H1 (cell line): Measurements from ENCODE around the gene CFAP44. TPM values are rescaled to one million over a fixed set of nuclear protein-coding genes. Genes with fewer than 3 reads are reported as not detected.

ENCODE experiments used
- ASH2L ChIP-seq: fragments of 200-600, 300-600 bp; sonication (generic); IDR thresholded peaks from one replicate; pipeline ENCODE4 v1.7.1; 2017; ENCODE audit warnings: low read length
- CTCF ChIP-seq, 3 experiments: IDR thresholded peaks; 1 replicate in 2 of 3; 2 replicates in 1 of 3; pipeline versions ENCODE4 v1.5.1 to v1.6.1; 2011; ENCODE audit warnings: low read length in 3 of 3, mild to moderate bottlenecking in 3 of 3, inconsistent platforms in 2 of 3, low read depth in 1 of 3, moderate library complexity in 1 of 3; ENCODE audit not compliant: insufficient read depth in 1 of 3; ENCODE audit errors: control extremely low read depth in 1 of 3
- SP2 ChIP-seq: IDR thresholded peaks from 2 replicates; pipeline ENCODE4 v1.6.1; 2012; ENCODE audit warnings: mild to moderate bottlenecking, low read length, inconsistent platforms
- TAF7 ChIP-seq: optimal IDR thresholded peaks from 2 replicates; pipeline ENCODE3; 2011; ENCODE audit warnings: low read depth, mild to moderate bottlenecking, inconsistent platforms, low read length, moderate library complexity, borderline replicate concordance
- polyA plus RNA-seq, 7 experiments: library from polyadenylated mRNA; depleted of rRNA in 3 of 7; stranded (reverse) in 5 of 7; unstranded in 2 of 7; fragments of >200 nt in 5 of 7; fragments of 200-250 nt in 2 of 7; gene quantifications; 1 replicate in 5 of 7; 2 replicates in 1 of 7; 4 replicates in 1 of 7; pipeline versions ENCODE4 v1.2.1 to v1.2.3, GENCODE V29; 2011 to 2013; ENCODE audit warnings: missing spikeins in 2 of 7, mixed read lengths in 2 of 7
- total RNA-seq: library from RNA; stranded (reverse); fragmentation: NEBNext Ultra II Directional; extraction: Animal tissue kit (Norgen Biotek cat#: 25700); gene quantifications from 2 replicates; pipeline ENCODE4 v1.2.1, GENCODE V29; 2021
- TF ChIP-seq, protein P1 (sequence below): IDR thresholded peaks from 2 replicates; pipeline ENCODE4 v1.6.1; 2011; ENCODE audit warnings: low read depth, mild to moderate bottlenecking, low read length; ENCODE audit not compliant: insufficient read depth
- TF ChIP-seq, protein P2 (sequence below): fragments of 300-600 bp; sonication (generic); IDR thresholded peaks from 2 replicates; pipeline ENCODE4 v1.7.1; 2012; ENCODE audit warnings: low read length, moderate library complexity, mild to moderate bottlenecking, inconsistent platforms; ENCODE audit not compliant: insufficient replicate concordance

Gene CFAP44
- total and polyA plus RNA-seq, 2 of the 8 experiments (the other 6 are each of a cell fraction or from before 2014, with no cell fraction given): 0.45 to 0.60 TPM

DNA sequence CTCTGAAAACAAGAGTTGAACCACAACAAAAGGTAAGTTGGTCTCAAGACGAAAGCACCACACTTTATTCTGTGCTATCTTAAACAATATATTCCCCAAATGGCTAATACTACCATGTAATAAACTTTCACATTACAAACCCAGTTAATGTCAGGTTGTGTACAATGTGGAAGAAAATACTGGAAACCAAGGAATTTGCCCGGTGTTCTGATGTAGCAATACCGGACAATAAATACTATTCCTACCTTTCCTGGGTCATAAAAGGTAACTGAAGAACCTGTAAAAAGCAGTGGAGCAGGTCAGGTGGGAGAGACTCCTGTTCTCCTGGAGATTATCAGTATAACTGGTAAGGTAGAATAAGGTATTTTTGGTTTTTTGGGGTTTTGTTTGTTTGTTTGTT, 3.9 kb downstream of the CFAP44 start (continued):
- TF ChIP-seq, protein P1, sequence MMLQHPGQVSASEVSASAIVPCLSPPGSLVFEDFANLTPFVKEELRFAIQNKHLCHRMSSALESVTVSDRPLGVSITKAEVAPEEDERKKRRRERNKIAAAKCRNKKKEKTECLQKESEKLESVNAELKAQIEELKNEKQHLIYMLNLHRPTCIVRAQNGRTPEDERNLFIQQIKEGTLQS: no peak
- TF ChIP-seq TAF7 (no peak), CTCF (IDR thresholded peaks at IDR 0.05; ENCODE audit: control extremely low read depth in 1 of 3, insufficient read depth in 1 of 3, low read depth in 1 of 3, low read length in 3 of 3) (no peak), ASH2L (no peak), SP2 (no peak)
- TF ChIP-seq, protein P2, sequence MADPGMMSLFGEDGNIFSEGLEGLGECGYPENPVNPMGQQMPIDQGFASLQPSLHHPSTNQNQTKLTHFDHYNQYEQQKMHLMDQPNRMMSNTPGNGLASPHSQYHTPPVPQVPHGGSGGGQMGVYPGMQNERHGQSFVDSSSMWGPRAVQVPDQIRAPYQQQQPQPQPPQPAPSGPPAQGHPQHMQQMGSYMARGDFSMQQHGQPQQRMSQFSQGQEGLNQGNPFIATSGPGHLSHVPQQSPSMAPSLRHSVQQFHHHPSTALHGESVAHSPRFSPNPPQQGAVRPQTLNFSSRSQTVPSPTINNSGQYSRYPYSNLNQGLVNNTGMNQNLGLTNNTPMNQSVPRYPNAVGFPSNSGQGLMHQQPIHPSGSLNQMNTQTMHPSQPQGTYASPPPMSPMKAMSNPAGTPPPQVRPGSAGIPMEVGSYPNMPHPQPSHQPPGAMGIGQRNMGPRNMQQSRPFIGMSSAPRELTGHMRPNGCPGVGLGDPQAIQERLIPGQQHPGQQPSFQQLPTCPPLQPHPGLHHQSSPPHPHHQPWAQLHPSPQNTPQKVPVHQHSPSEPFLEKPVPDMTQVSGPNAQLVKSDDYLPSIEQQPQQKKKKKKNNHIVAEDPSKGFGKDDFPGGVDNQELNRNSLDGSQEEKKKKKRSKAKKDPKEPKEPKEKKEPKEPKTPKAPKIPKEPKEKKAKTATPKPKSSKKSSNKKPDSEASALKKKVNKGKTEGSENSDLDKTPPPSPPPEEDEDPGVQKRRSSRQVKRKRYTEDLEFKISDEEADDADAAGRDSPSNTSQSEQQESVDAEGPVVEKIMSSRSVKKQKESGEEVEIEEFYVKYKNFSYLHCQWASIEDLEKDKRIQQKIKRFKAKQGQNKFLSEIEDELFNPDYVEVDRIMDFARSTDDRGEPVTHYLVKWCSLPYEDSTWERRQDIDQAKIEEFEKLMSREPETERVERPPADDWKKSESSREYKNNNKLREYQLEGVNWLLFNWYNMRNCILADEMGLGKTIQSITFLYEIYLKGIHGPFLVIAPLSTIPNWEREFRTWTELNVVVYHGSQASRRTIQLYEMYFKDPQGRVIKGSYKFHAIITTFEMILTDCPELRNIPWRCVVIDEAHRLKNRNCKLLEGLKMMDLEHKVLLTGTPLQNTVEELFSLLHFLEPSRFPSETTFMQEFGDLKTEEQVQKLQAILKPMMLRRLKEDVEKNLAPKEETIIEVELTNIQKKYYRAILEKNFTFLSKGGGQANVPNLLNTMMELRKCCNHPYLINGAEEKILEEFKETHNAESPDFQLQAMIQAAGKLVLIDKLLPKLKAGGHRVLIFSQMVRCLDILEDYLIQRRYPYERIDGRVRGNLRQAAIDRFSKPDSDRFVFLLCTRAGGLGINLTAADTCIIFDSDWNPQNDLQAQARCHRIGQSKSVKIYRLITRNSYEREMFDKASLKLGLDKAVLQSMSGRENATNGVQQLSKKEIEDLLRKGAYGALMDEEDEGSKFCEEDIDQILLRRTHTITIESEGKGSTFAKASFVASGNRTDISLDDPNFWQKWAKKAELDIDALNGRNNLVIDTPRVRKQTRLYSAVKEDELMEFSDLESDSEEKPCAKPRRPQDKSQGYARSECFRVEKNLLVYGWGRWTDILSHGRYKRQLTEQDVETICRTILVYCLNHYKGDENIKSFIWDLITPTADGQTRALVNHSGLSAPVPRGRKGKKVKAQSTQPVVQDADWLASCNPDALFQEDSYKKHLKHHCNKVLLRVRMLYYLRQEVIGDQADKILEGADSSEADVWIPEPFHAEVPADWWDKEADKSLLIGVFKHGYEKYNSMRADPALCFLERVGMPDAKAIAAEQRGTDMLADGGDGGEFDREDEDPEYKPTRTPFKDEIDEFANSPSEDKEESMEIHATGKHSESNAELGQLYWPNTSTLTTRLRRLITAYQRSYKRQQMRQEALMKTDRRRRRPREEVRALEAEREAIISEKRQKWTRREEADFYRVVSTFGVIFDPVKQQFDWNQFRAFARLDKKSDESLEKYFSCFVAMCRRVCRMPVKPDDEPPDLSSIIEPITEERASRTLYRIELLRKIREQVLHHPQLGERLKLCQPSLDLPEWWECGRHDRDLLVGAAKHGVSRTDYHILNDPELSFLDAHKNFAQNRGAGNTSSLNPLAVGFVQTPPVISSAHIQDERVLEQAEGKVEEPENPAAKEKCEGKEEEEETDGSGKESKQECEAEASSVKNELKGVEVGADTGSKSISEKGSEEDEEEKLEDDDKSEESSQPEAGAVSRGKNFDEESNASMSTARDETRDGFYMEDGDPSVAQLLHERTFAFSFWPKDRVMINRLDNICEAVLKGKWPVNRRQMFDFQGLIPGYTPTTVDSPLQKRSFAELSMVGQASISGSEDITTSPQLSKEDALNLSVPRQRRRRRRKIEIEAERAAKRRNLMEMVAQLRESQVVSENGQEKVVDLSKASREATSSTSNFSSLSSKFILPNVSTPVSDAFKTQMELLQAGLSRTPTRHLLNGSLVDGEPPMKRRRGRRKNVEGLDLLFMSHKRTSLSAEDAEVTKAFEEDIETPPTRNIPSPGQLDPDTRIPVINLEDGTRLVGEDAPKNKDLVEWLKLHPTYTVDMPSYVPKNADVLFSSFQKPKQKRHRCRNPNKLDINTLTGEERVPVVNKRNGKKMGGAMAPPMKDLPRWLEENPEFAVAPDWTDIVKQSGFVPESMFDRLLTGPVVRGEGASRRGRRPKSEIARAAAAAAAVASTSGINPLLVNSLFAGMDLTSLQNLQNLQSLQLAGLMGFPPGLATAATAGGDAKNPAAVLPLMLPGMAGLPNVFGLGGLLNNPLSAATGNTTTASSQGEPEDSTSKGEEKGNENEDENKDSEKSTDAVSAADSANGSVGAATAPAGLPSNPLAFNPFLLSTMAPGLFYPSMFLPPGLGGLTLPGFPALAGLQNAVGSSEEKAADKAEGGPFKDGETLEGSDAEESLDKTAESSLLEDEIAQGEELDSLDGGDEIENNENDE: no peak
